Activated CD4-positive, alpha-beta T cell treated with anti-CD3 and anti-CD28 coated beads, Interleukin-2, amount 10 ng/mL, durations not matched to agents 7 days and 5 days (primary cell): Measurements from ENCODE around the gene DCLRE1B. TPM values are rescaled to one million over a fixed set of nuclear protein-coding genes. Genes with fewer than 3 reads are reported as not detected.

Experiments
- CTCF ChIA-PET: fragments of 350-600 bp; sonication (Branson Sonifier 250); formaldehyde crosslinking; loops from one replicate; lab custom pipeline; 2021; ENCODE audit warnings: antibody characterized with exemption; lab: Charles Lee
- POLR2A ChIA-PET: fragments of 350-600 bp; sonication (Branson Sonifier 250); formaldehyde crosslinking; loops from one replicate; lab custom pipeline; 2021; ENCODE audit warnings: antibody characterized with exemption; lab: Charles Lee
- DNase-seq: peaks from one replicate; pipeline ENCODE4 v3.0.0-alpha.2; 2020
- H3K27ac Mint-ChIP-seq: one replicate; pipeline ENCODE4 v1.8.0; 2021; ENCODE audit warnings: mild to moderate bottlenecking, moderate library complexity, mixed read lengths
- H3K27me3 Mint-ChIP-seq: one replicate; pipeline ENCODE4 v1.8.0; 2021; ENCODE audit warnings: mixed read lengths
- H3K36me3 Mint-ChIP-seq: one replicate; pipeline ENCODE4 v1.8.0; 2021; ENCODE audit warnings: low read depth, mixed read lengths
- H3K4me1 Mint-ChIP-seq: one replicate; pipeline ENCODE4 v1.8.0; 2021; ENCODE audit warnings: mixed read lengths
- H3K4me3 Mint-ChIP-seq: one replicate; pipeline ENCODE4 v1.8.0; 2021; ENCODE audit warnings: mild to moderate bottlenecking, moderate library complexity, mixed read lengths
- H3K9me3 Mint-ChIP-seq: one replicate; pipeline ENCODE4 v1.8.0; 2021; ENCODE audit warnings: mixed read lengths
- total RNA-seq, 2 experiments: library from RNA; stranded (reverse); gene quantifications; one replicate each; pipeline ENCODE4 v1.2.3, GENCODE V29; 2021

DCLRE1B gene
- total RNA-seq, result 10 to 100 TPM; 16.2 to 19.4 TPM

- ChIA-PET POLR2A (interaction anchor here (0.6 to 2.2 kb wide), 6 partner anchors 24 to 71 kb away, joined by 3 to 10 read pairs (median 4); partner anchors contain the start of gene HIPK1), CTCF (interaction anchor here (0.6 to 5.9 kb wide), 17 partner anchors 9 to 152 kb away, joined by 3 to 38 read pairs (median 4); partner anchors contain the start of genes HIPK1 and RSBN1)
- Mint-ChIP-seq H3K36me3 (peaks cover 53% of the 10 kb centered on the region), H3K9me3 (no peaks in the 10 kb centered on the region), H3K27me3 (no peaks in the 10 kb centered on the region), H3K4me3 (peak within 1 kb of the TSS; percentile 89), H3K4me1 (peaks cover 62% of the 10 kb centered on the region), H3K27ac (peak within 1 kb of the TSS; percentile 96)
- peak; percentile 99 for DNase-seq
Measured at GRCh38 chr1:113904674-113905434, at the start of gene DCLRE1B, which contains the start of gene AP4B1. TSS of gene DCLRE1B (plus strand) at chr1:113905326. CDS start at chr1:113905587, 261 bp downstream. TSS of gene AP4B1 (minus strand) at chr1:113904799. CDS start at chr1:113904717, 82 bp downstream.

- H3K27ac Mint-ChIP-seq, result no peak overlapping the region
Measured at GRCh38 chr1:113855630-113856400, 49.3 kb upstream of the DCLRE1B start.

GRCh38 chr1:113856401-113856790 lies 48.7 kb upstream of the DCLRE1B start:
- Mint-ChIP-seq H3K27ac (no peak overlapping the region), H3K27me3 (no peaks in the 10 kb centered on the region), H3K4me3 (no peak overlapping the region), H3K4me1 (peaks cover 33% of the 10 kb centered on the region), H3K36me3 (peaks cover 56% of the 10 kb centered on the region), H3K9me3 (no peaks in the 10 kb centered on the region)
- ChIA-PET CTCF (interaction anchor here (1.4 to 2.6 kb wide), 6 partner anchors 10 to 74 kb away, joined by 3 to 7 read pairs (median 4); partner anchors contain the start of gene AP4B1), POLR2A (no interaction called here)
- DNase-seq, result no peak

More at GRCh38 chr1:113855630-113856400, 49.3 kb upstream of the DCLRE1B start:
- Mint-ChIP-seq H3K27me3 (no peaks in the 10 kb centered on the region), H3K4me1 (peaks cover 31% of the 10 kb centered on the region), H3K36me3 (peaks cover 58% of the 10 kb centered on the region), H3K4me3 (no peak overlapping the region), H3K9me3 (no peaks in the 10 kb centered on the region)
- ChIA-PET CTCF (interaction anchor here (0.9 to 2.6 kb wide), 8 partner anchors 11 to 75 kb away, joined by 3 to 7 read pairs (median 4); partner anchors contain the start of gene AP4B1), POLR2A (interaction anchor here (0.6 to 0.7 kb wide), 2 partner anchors 74 to 93 kb away, joined by 3 to 7 read pairs; no protein-coding TSS in a partner anchor)
- DNase-seq, result no peak

- DNase-seq, result no peak
- Mint-ChIP-seq H3K9me3 (no peaks in the 10 kb centered on the region), H3K4me1 (peaks cover 41% of the 10 kb centered on the region), H3K27me3 (no peaks in the 10 kb centered on the region), H3K4me3 (no peak overlapping the region), H3K36me3 (peaks cover 55% of the 10 kb centered on the region), H3K27ac (no peak overlapping the region)
- ChIA-PET POLR2A (no interaction called here), CTCF (interaction anchor here (3.5 kb wide), 1 partner anchor 12 kb away, joined by 15 read pairs; no protein-coding TSS in a partner anchor)
Measured at GRCh38 chr1:113857776-113858175, 47.4 kb upstream of the DCLRE1B start.

- H3K4me3 Mint-ChIP-seq, result no peak overlapping the region
- POLR2A ChIA-PET, result no interaction called here
- peaks cover 45% of the 10 kb centered on the region for H3K4me1 Mint-ChIP-seq
- DNase-seq, result no peak
- H3K27ac Mint-ChIP-seq, result no peak overlapping the region
- H3K36me3 Mint-ChIP-seq, result peaks cover 58% of the 10 kb centered on the region
- H3K27me3 Mint-ChIP-seq, result no peaks in the 10 kb centered on the region
- no peaks in the 10 kb centered on the region for H3K9me3 Mint-ChIP-seq
- CTCF ChIA-PET, result interaction anchor here (1.8 to 3.5 kb wide), 2 partner anchors 8 to 11 kb away, joined by 7 to 15 read pairs; no protein-coding TSS in a partner anchor
Measured at GRCh38 chr1:113858418-113858817, 46.7 kb upstream of the DCLRE1B start.

- no peak overlapping the region for H3K27ac Mint-ChIP-seq
- no peak overlapping the region for H3K4me3 Mint-ChIP-seq
- peaks cover 61% of the 10 kb centered on the region for H3K36me3 Mint-ChIP-seq
- H3K4me1 Mint-ChIP-seq, result peaks cover 47% of the 10 kb centered on the region
- CTCF ChIA-PET, result interaction anchor here (0.5 to 3.5 kb wide), 4 partner anchors 9 to 854 kb away, joined by 3 to 15 read pairs (median 5); no protein-coding TSS in a partner anchor
- no peaks in the 10 kb centered on the region for H3K27me3 Mint-ChIP-seq
- no peaks in the 10 kb centered on the region for H3K9me3 Mint-ChIP-seq
- POLR2A ChIA-PET, result no interaction called here
- DNase-seq, result no peak
Measured at GRCh38 chr1:113858982-113859381, 46.1 kb upstream of the DCLRE1B start.

GRCh38 chr1:113859478-113860175 lies 45.5 kb upstream of the DCLRE1B start:
- Mint-ChIP-seq H3K27ac (no peak overlapping the region), H3K4me3 (no peak overlapping the region), H3K4me1 (peaks cover 43% of the 10 kb centered on the region), H3K27me3 (no peaks in the 10 kb centered on the region), H3K9me3 (no peaks in the 10 kb centered on the region), H3K36me3 (peaks cover 57% of the 10 kb centered on the region)
- ChIA-PET POLR2A (interaction anchor here (0.7 to 1.5 kb wide), 2 partner anchors 11 to 70 kb away, joined by 3 to 4 read pairs; partner anchors contain the start of gene HIPK1), CTCF (interaction anchor here (0.5 to 3.5 kb wide), 9 partner anchors 10 to 1090 kb away, joined by 3 to 15 read pairs (median 4); no protein-coding TSS in a partner anchor)
- no peak for DNase-seq

- Mint-ChIP-seq H3K36me3 (peaks cover 54% of the 10 kb centered on the region), H3K27me3 (no peaks in the 10 kb centered on the region), H3K9me3 (no peaks in the 10 kb centered on the region), H3K27ac (no peak overlapping the region), H3K4me3 (no peak overlapping the region), H3K4me1 (peaks cover 48% of the 10 kb centered on the region)
- ChIA-PET CTCF (interaction anchor here (0.7 to 3.5 kb wide), 2 partner anchors 9 to 10 kb away, joined by 3 to 15 read pairs; no protein-coding TSS in a partner anchor), POLR2A (interaction anchor here (1.5 kb wide), 1 partner anchor 68 kb away, joined by 3 read pairs; the partner anchor contains the start of gene HIPK1)
- no peak for DNase-seq
Measured at GRCh38 chr1:113860891-113861290, 44.2 kb upstream of the DCLRE1B start.

GRCh38 chr1:113861641-113862040 lies 43.5 kb upstream of the DCLRE1B start:
- DNase-seq, result no peak
- H3K4me3 Mint-ChIP-seq, result no peak overlapping the region
- ChIA-PET CTCF (interaction anchor here (1.1 to 1.2 kb wide), 3 partner anchors 22 to 80 kb away, joined by 3 to 5 read pairs (median 3); no protein-coding TSS in a partner anchor), POLR2A (no interaction called here)
- peaks cover 46% of the 10 kb centered on the region for H3K4me1 Mint-ChIP-seq
- peaks cover 48% of the 10 kb centered on the region for H3K36me3 Mint-ChIP-seq
- no peaks in the 10 kb centered on the region for H3K9me3 Mint-ChIP-seq
- H3K27me3 Mint-ChIP-seq, result no peaks in the 10 kb centered on the region
- H3K27ac Mint-ChIP-seq, result no peak overlapping the region

- Mint-ChIP-seq H3K36me3 (peaks cover 49% of the 10 kb centered on the region), H3K27ac (peak overlapping the region; percentile 79), H3K27me3 (no peaks in the 10 kb centered on the region), H3K9me3 (no peaks in the 10 kb centered on the region), H3K4me1 (peaks cover 60% of the 10 kb centered on the region), H3K4me3 (peak overlapping the region; percentile 92)
- POLR2A ChIA-PET, result interaction anchor here (0.6 kb wide), 1 partner anchor 36 kb away, joined by 4 read pairs; no protein-coding TSS in a partner anchor
- no peak for DNase-seq
- CTCF ChIA-PET, result interaction anchor here (1.0 to 2.4 kb wide), 4 partner anchors 9 to 35 kb away, joined by 4 to 15 read pairs (median 8); no protein-coding TSS in a partner anchor
Measured at GRCh38 chr1:113868387-113869083, 36.6 kb upstream of the DCLRE1B start.

- POLR2A ChIA-PET, result interaction anchor here (0.5 kb wide), 1 partner anchor 11 kb away, joined by 4 read pairs; no protein-coding TSS in a partner anchor
- peak overlapping the region; percentile 92 for H3K4me3 Mint-ChIP-seq
- CTCF ChIA-PET, result interaction anchor here (1.5 to 2.4 kb wide), 2 partner anchors 11 to 16 kb away, joined by 7 to 15 read pairs; partner anchors contain the start of gene BCL2L15
- no peaks in the 10 kb centered on the region for H3K27me3 Mint-ChIP-seq
- peak; percentile 31 for DNase-seq
- peak overlapping the region; percentile 98 for H3K27ac Mint-ChIP-seq
- no peaks in the 10 kb centered on the region for H3K9me3 Mint-ChIP-seq
- H3K4me1 Mint-ChIP-seq, result peaks cover 73% of the 10 kb centered on the region
- peaks cover 38% of the 10 kb centered on the region for H3K36me3 Mint-ChIP-seq
Measured at GRCh38 chr1:113870778-113871177, 34.3 kb upstream of the DCLRE1B start.
